Measurements from ENCODE around the gene CSNK2A1.

GRCh38 chr20:444862-445426 is 98.6 kb downstream of the CSNK2A1 start:
- TF ChIP-seq CTCF (IDR thresholded peaks at IDR 0.05; ENCODE audit: insufficient read depth, low read length), result no peak
- TF ChIP-seq REST (IDR thresholded peaks at IDR 0.05; ENCODE audit: insufficient replicate concordance, low read depth), result no peak
- TF ChIP-seq POLR2AphosphoS5 (IDR thresholded peaks at IDR 0.05; ENCODE audit: low read depth), result no peak
- TF ChIP-seq SPI1 (IDR thresholded peaks at IDR 0.05; ENCODE audit: borderline replicate concordance, low read depth), result no peak
- no peak for TF ChIP-seq GABPA (IDR thresholded peaks at IDR 0.05; ENCODE audit: low read depth)
